Measurements from ENCODE around the gene SSTR3. TPM values are rescaled to one million over a fixed set of nuclear protein-coding genes. Genes with fewer than 3 reads are reported as not detected.

The SSTR3 gene
- total RNA-seq, 2 experiments from 2014 or later: 0.25 to 0.30 TPM

- ChIA-PET POLR2A (no interaction called here), CTCF (ENCODE audit: unreplicated experiment) (no interaction called here)
- no peak overlapping the region for H3K4me3 ChIP-seq (ENCODE audit: low read depth, low read length, poor library complexity, severe bottlenecking)
- H3K9me3 ChIP-seq (ENCODE audit: low read length): no peaks in the 10 kb centered on the region; the same call in 1 of the 2 replicates
- TF ChIP-seq EZH2phosphoT487 (IDR thresholded peaks at IDR 0.05; ENCODE audit: borderline replicate concordance, low read depth, low read length) (no peak), CTCF (conservative IDR thresholded peaks at IDR 0.05; ENCODE audit: low read length) (no peak)
- no peak overlapping the region for H3K4me2 ChIP-seq (ENCODE audit: low read length)
- H3K4me1 ChIP-seq (ENCODE audit: insufficient read depth, low read length, poor library complexity, severe bottlenecking): no peaks in the 10 kb centered on the region
- no TSS peak for BruUV-seq (replicated peaks)
- H3K9me2 ChIP-seq (ENCODE audit: insufficient read depth, low read length): no peaks in the 10 kb centered on the region
- H3K36me3 ChIP-seq (ENCODE audit: insufficient read depth, low read length): no peaks in the 10 kb centered on the region
- H4K20me1 ChIP-seq (ENCODE audit: insufficient read depth, low read length): no peaks in the 10 kb centered on the region
- no peak overlapping the region for H2AFZ ChIP-seq (ENCODE audit: low read length)
- no peak for DNase-seq (ENCODE audit: low spot score)
- H3K79me2 ChIP-seq (ENCODE audit: insufficient read depth, low read depth, low read length): no peaks in the 10 kb centered on the region
- intact Hi-C loops (cut with micrococcal nuclease; ENCODE audit: unreplicated experiment): no loop called here
- no peak overlapping the region for H3K27ac ChIP-seq (ENCODE audit: low read depth, low read length, poor library complexity, severe bottlenecking)
These were observed 57.2 kb downstream of the SSTR3 start for GRCh38 chr22:37154925-37155712.

Small RNA genes lying within 50 kb of the gene (small RNA-seq; reads per million reads assigned to genes)
- not detected for gene Z82188.1

Other genes with a start within 250 kb of the SSTR3 start
- gene TST, start 193.0 kb downstream of the SSTR3 start, total RNA-seq (2014; rRNA removed; shearing (Covaris generic)): 36.0 and 37.6 TPM in 2 replicates
- 37.6 and 41.5 TPM in 2 replicates for gene TST, start 193.0 kb downstream of the SSTR3 start, total RNA-seq (2022)
- 105 and 124 TPM in 2 replicates for gene MPST, start 192.7 kb downstream of the SSTR3 start, total RNA-seq (2014; rRNA removed; shearing (Covaris generic))
- 61.8 and 67.2 TPM in 2 replicates for gene MPST, start 192.7 kb downstream of the SSTR3 start, total RNA-seq (2022)
- gene KCTD17, start 160.7 kb downstream of the SSTR3 start, total RNA-seq (2014; rRNA removed; shearing (Covaris generic)): 17.7 and 20.3 TPM in 2 replicates
- 21.7 and 22.0 TPM in 2 replicates for gene KCTD17, start 160.7 kb downstream of the SSTR3 start, total RNA-seq (2022)
- not detected in 2 replicates for gene TMPRSS6, start 102.8 kb downstream of the SSTR3 start, total RNA-seq (2014; rRNA removed; shearing (Covaris generic))
- not detected in 2 replicates for gene TMPRSS6, start 102.8 kb downstream of the SSTR3 start, total RNA-seq (2022)
- gene IL2RB, start 62.6 kb downstream of the SSTR3 start, total RNA-seq (2014; rRNA removed; shearing (Covaris generic)): not detected in 2 replicates
- gene IL2RB, start 62.6 kb downstream of the SSTR3 start, total RNA-seq (2022): not detected in 2 replicates
- gene C1QTNF6, start 24.2 kb downstream of the SSTR3 start, total RNA-seq (2014; rRNA removed; shearing (Covaris generic)): 6.8 and 7.3 TPM in 2 replicates
- 18.7 and 19.6 TPM in 2 replicates for gene C1QTNF6, start 24.2 kb downstream of the SSTR3 start, total RNA-seq (2022)
- gene RAC2, start 31.8 kb upstream of the SSTR3 start, total RNA-seq (2014; rRNA removed; shearing (Covaris generic)): 91.5 and 142 TPM in 2 replicates
- gene RAC2, start 31.8 kb upstream of the SSTR3 start, total RNA-seq (2022): 321 and 331 TPM in 2 replicates
- 20.6 and 35.0 TPM in 2 replicates for gene CYTH4, start 70.0 kb upstream of the SSTR3 start, total RNA-seq (2014; rRNA removed; shearing (Covaris generic))
- 24.8 and 28.1 TPM in 2 replicates for gene CYTH4, start 70.0 kb upstream of the SSTR3 start, total RNA-seq (2022)
- gene ELFN2, start 215.0 kb upstream of the SSTR3 start, total RNA-seq (2014; rRNA removed; shearing (Covaris generic)): 0.63 and 0.82 TPM in 2 replicates
- gene ELFN2, start 215.0 kb upstream of the SSTR3 start, total RNA-seq (2022): 0.83 and 1.8 TPM in 2 replicates

Data from OCI-LY7 (cell line).